ENCODE results near the gene DHX29.

GRCh38 chr5:55319491-55319890, 12.0 kb upstream of the DHX29 start:
- TF ChIP-seq ZFP30 (CRISPR knock-in tag; IDR thresholded peaks at IDR 0.05) (no peak), ZNF565 (CRISPR knock-in tag; conservative IDR thresholded peaks at IDR 0.05; ENCODE audit: low read depth) (no peak), CREB5 (CRISPR knock-in tag; IDR thresholded peaks at IDR 0.05; ENCODE audit: low read depth) (no peak)
